CD1c-positive myeloid dendritic cell (primary cell): ENCODE data around the gene FAM53B.

Experiments used
- DNase-seq: peaks from one replicate; pipeline ENCODE4 v3.0.0-alpha.2; 2016; ENCODE audit errors: extremely low spot score

The FAM53B gene

DNA sequence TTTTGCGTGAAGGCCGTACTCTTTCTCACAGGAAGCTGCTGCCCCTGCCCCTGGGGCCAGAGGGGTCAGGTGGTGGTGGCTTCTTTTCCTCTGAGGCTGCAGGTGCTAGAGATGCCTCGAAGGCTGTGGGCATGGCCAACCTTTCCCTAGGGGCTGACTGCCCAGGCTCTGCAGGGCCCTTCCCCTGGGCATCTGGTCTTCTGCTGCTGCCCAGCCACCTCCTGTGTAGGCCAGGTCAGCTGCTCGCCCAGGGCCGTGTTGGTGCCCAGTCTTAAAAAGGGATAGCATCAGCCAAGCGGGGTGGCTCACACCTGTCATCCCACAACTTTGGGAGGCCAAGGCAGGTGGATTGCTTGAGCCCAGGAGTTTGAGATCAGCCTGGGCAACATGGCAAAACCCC, 114.3 kb downstream of the FAM53B start:
- no peak for DNase-seq

DNA sequence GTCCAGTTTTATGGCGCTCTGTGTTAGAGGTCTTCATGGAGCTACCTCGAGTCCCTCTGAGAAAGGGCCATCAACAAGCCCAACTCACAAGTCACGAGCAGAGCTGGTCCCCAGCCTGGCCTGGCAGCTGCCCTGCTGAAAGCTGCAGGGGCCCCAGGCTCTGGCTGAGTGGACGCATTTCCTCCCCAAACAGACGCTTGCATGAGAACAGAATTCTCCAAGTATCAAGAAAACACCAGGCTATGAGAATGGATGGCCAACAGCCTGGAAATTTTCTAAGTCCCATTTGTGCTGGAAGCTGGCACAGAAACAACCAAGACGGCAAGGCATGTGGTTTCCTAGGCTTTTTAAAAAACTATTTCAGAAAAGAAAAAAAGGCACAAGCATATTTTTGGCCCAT, 114.8 kb downstream of the FAM53B start:
- DNase-seq = no peak

DNA sequence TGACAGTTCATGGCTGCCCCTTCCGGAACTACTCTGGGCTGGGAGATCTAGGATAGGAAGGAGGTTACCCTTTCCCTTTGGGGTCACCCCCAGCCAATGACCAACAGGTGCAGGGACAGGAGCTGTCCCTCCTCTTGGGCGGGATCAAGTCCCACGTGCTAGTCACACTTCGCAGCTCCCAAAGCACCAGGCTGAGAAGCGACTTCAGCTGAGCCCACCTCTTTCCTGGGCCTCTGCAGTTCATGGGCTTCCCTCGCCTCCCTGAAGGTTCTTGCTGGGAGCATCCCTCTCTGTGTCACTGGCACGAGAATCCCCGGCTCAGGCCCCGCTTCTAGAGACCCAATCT, 115.5 kb downstream of the FAM53B start:
- DNase-seq = no peak

DNA sequence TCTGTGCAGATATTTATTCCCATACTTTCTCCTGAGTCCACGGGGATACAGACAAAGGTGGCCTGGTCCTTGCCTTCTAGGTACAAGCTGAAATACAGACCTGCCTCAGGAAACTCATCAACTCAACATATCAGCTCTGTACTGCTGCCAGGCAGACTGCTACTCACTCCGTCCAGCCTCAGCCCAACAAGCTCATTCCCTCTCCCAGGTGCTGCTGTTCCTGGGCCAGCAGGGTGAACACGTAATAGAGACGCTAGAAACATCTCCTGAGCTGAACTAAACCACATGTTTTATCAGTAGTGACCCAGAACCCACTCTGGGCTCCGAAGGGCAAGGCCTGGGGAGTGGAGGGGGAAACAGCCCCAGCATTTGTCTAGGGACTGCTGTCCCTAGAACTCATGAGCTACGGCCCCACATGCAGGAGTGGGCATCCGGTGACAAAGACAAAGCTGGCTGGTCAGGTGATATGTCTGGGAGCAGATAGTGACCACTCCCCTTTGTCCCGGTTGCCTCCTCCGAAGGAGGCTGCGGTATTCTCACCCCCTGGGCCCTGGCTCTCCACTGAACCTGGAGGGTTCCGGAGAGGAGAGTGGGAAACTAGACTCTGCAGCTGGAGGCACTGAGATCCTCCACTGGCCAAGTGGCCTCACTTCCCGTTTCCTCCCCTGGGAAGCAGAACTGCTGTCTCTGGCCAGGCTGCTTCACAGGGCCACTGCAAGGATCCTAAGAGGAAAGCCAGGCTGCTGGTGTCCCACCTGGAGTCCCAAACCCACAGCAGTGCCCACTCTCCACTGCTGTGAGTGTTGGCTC, 116.1 kb downstream of the FAM53B start:
- DNase-seq = peak; percentile 66

DNA sequence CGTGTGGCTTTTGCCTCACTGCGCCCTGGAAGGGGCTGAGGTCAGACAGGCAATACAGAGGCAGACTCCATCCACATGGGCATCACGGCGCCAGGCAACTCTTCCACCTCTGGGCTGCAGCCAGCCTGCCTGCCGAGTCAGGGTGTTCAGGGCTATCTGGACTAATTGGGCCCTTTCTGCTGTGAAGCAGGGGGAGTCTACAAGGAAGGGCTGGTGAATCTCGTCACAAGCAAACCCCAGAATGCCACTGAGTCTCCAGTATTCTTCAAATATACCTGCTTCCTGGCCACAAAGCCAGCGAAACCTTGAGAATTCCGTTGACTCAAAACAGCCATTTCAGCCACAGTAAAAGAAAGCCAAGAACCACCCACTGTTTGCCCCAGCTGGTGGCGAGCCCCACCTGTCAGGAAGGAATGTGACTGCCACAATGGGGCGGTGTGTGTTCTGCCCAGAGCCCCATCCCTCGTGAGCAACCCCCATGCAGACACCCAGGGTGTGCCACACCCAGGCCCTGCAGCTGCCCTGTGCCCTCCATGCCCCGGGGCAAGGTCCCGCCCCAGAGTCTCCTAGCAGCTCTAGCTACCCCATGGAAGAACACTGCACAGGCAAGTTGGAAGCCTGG, 117.3 kb downstream of the FAM53B start:
- no peak for DNase-seq

DNA sequence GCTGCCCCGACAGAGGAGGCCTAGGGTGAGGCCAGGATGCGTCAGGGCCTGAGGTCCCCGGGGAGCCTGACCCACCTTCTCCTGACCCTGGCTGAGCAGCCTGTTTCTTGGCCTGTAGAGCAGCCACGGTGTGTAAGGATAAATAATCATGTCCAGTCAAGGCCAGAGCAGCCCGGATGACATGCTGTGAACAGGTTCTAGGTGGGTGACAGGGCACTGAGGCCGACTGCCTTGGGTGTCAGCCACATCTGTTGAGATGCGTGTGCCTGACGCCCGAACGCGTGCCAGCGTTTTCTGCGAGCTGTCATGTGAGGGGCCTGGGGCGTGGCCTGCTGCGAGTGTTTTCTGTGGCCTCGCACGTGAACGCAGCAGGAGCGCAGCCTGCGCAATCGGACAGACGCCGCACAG, 118.3 kb downstream of the FAM53B start:
- DNase-seq = no peak

DNA sequence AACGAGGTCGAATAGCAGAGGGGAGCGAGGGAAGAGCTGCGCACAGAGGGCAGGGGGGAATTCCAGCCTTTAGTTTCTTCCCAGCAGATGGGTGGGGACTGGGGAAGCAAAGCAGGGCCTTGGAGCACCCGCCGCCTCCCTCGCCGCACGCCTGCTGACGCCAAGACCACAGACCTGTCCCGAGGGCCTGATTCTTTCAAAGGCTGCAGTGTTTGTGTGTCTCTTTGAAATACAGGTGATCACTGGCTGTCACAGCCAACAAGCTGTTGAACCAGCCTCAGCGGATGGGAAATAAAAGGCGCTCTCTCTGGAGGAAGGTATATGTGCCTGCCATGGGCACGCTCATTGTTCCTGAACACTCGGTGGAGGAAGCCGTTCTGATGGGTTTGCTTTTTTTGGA, 119.3 kb downstream of the FAM53B start:
- no peak for DNase-seq

DNA sequence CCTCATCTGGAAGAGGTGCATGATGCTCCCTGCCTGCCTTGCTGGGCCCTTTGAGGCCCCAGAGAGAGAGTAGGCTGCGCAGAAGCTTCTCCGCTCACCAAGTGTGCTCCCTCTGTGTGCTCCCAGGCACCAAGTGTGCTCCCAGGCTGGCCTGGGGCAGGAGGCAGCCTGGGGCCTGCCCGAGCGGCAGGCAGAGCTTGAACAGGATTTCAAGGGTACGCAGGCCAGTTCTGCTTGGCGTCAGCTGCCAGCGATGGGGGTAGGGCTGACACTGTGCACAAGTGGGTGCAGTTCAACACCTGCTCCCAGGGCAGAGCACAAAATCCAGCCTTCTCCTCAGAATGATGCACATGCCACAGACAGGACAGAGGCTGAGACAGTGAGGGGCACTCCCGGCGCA, 119.7 kb downstream of the FAM53B start:
- DNase-seq = no peak

DNA sequence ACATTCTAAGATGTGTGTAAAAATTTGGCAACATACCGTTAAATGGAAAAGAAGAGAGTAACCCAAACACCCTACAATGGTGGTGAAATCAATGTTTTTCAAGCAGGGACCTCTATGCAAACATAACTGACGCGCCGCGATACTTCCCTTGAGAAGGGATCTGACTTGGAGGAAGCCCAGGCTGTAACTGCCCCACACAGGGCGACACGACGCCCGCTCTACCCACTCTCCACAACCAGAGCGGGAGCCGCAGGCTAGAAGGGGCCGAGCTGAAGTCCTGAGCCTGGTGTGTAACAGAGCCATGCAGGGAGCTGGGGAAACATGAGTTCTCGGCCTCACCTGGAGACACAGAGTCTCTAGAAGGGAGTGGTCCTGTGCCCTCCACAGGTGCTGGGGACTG, 120.2 kb downstream of the FAM53B start:
- DNase-seq = no peak

DNA sequence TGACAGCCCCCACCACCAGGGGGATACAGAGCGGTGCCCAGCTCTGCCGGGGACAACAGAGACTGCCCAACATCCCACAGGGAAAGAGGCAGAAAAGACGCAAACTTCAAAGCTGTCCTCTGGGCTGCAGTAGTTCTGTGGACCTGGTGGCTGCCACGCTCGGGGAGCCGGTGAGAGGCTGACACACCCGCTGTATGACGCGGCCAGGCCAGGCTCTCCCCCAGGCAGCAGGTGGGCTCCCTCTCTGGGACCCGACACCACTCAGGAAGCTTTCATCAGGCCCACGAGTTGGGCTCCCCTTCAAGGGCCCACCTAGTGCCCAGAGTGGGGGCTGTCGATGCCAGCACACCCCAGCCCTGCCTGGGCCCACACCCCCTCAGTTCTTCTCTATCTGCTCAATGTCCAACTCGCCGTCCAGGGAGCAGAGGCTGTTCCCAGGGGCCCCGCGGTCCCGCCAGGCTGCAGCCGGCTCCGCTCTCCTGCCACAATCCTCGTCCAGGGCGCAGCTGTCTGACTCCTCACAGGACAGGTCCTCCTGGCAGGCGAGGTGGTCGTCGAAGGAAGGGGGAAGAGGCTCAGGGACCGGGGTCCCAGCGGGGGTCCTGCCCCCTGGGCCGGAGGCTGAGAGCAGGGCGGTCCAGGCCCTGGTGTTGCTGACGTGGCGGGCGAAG, 121.2 kb downstream of the FAM53B start:
- DNase-seq = no peak

DNA sequence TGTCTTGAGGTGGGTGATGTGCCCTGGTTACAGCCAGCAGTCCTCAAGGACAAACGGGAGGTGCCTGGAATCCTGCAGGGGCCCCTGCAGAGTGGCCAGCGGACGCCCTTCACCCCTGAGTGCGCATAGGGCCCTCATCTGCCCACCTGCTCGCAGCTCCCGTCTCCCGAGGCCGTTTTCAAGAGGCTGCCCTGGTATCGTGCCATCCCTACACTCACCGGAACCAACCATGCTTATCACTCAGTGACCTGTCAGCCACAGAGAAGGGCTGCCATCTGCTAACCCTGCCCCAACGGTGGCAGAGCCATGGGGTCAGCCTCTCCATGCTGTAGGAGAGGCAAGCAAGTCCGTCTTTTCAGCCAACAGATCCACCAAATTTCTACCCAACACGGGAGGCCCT, 122.0 kb downstream of the FAM53B start:
- no peak for DNase-seq

DNA sequence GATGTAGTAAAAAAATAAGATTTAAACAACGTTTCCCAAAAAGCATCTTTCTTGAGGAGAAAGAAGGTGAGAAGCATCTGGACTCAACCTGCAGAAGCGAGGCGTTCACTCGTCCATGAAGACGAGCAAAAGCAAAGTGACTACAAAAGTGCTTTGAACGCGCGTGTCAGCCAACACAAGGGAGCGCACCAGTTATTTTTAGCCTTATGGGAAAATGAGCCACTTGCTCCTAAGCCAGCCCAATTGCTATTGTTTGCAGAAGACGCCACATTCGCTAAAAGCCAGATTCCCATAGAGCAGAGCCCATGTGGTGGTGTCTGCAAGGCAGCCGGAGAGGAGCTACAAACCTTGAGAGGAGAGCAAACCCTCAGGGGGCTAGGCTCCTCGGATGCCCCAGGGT, 122.5 kb downstream of the FAM53B start:
- no peak for DNase-seq

DNA sequence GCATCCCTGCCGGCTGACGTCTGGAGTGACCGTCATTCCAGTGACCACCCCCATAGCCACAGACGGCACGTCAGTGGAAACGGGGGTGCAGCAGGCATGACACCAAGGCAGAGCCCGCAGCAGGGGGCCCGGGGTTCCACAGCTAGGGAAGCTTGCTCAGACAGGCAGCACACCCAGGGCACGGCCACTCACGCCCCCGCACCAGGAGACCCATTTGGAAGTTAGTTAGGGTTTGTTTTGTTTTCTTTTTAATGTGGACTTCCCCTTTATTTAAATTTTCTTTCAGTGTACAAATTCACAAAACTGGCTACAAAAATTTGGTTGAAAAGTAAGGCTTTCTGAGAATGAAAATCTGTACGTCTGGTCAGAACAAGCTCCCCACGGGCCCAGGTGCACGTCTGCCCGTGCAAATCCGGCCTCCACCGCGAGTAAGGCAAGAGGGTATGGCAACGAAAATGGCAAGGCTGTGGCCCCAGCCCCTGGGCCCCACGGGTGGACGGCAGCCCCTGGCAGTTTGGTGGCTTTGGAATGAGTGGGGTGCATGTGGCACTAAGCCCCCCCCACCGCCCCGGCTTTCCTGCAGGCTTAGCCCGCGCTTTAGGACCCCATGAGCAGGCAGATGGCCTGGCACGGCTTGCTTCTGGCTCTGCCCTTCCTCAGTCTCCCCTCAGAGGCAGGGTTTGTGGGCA, 124.2 kb downstream of the FAM53B start:
- peak; percentile 69 for DNase-seq

DNA sequence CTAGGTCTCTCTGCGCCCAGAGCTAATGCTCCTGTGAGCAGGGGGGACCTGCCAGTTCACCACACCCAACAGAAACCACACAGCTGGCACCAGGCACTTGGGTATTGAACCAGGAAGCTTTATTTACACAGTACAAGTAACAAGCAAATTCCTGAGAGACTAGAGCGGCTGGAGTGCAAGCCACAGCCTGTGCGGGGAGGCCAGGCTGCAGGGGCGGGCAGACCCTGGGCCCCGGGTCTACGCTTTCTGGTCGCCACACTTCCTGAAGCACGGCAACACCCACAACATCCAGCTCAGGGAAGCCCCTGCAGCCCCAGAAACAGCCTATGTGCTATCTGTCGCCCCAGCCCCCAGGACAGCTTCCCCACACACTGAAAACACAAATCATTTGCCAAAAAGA, 125.0 kb downstream of the FAM53B start:
- no peak for DNase-seq

DNA sequence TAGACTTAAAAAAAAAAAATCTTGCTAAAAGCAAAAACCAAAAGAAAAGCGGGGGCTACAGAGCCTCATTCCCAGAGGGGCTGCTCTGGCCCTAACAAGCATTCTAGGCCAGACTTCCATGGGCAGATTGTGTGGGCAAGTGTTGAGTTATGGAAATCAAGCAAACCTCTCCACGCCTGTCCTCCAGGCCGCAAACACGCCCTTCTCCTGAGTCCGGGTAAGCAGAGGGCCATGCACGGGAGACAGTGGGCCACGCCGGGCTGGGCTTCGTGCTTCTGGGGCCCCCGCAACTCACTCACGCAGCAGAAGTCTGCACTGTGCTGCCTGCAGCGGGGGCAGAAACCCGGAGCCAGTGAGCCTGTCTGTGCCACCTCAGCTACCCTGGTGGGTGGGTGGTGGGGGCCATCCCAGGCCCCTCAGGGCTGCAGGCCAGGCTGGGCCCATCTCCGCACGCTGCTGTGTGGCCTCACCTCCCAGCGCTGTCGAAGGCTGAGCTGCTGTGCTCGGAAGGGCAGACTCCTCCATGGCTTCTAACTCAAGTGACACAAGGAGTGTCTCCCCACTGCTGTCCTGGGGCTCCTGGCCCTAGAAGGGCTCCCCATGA, 125.6 kb downstream of the FAM53B start:
- DNase-seq = no peak

DNA sequence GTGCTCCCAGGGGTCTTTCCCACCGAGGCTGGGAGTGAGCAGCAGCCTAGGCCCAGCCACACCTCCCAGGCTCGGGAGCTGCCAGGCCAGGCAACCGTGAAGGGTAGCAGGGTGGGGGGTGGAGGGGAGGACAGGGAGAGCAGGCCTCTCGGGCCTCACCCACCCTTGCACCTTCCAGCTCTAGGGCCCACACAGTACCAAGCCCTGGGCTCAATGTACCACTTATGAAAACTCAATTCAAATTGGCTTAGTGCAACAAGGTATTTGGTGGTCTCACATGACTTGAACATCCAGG, 127.4 kb downstream of the FAM53B start:
- DNase-seq = no peak

DNA sequence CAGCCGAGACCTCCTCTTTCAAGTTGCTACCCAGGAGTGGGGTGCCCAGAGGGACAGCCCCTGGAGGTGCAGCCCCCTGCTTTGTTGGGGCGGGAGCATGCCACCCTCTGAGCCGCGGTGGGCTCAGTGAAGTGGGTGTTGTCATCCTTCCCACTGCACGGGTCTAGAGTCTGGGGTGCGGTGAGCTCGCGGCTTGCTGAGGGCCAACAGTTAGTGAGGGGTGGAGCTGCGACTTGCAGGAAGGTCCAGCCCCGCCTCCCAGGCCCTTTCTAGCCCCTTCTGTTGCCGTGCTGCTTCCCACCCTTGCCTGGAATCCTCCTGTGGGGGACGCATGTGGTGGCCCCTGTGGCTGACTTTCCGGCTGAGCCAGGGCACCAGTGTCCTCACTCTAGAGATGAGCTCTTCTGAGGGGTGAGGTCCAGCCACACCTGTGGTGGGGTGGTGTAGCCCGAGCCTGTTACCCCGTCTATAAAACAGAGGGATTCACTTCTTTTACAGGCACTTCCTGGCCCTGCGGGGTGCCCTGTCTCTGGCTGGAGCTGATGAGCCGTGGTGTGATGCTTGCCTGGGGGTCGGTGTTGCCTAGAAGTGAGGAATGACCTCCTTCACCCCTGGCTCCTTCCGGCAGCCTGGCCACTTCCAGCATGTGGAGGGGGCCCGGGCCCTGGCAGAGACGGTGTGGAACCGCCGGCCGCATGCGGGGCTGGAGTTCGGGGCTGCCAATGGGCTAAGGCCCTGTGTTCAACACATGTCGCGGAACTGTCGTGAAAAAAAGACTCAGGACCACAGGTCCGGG, 127.9 kb downstream of the FAM53B start:
- DNase-seq = no peak

DNA sequence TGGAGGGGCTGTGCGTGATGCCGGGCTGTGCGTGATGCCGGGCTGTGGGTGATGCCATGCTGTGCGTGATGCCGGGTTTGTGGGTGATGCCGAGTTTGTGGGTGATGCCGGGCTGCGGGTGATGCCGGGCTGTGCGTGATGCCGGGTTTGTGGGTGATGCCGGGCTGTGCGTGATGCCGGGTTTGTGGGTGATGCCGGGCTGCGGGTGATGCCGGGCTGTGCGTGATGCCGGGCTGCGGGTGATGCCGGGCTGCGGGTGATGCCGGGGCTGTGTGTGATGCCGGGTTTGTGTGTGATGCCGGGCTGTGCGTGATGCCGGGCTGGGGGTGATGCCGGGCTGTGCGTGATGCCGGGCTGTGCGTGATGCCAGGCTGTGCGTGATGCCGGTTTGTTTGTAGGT, 128.9 kb downstream of the FAM53B start:
- DNase-seq = no peak

DNA sequence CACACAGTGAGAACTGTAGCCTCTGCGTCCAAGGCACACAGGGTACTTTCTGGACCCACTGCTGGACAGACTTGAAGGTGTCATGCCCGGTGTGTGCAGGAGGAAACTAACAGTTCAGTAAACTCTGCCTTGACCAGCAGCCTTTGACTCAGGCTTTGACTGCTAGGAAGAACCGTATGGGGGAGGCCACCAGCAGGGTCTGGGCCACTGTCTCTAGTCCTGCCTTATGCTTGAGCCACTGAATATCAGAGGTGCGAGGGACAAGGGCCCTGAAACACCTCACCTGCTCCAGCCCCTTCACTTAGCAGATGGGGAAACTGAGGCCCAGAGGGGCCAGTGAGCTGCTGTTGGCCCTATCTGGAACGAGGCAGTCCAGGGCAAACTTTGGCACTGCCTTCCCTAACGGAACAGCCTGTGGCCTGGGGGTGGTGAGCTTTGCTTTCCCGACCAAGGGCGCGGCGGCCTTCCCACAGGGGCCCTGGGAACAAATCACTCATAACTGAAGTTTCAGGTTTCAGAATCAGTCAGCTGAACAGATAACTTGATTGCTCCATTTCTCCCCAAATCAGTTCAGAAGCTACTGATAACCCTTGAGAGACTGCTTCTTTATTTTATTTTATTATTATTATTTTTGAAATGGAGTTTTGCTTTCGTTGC, 130.0 kb downstream of the FAM53B start:
- DNase-seq = peak; percentile 45

DNA sequence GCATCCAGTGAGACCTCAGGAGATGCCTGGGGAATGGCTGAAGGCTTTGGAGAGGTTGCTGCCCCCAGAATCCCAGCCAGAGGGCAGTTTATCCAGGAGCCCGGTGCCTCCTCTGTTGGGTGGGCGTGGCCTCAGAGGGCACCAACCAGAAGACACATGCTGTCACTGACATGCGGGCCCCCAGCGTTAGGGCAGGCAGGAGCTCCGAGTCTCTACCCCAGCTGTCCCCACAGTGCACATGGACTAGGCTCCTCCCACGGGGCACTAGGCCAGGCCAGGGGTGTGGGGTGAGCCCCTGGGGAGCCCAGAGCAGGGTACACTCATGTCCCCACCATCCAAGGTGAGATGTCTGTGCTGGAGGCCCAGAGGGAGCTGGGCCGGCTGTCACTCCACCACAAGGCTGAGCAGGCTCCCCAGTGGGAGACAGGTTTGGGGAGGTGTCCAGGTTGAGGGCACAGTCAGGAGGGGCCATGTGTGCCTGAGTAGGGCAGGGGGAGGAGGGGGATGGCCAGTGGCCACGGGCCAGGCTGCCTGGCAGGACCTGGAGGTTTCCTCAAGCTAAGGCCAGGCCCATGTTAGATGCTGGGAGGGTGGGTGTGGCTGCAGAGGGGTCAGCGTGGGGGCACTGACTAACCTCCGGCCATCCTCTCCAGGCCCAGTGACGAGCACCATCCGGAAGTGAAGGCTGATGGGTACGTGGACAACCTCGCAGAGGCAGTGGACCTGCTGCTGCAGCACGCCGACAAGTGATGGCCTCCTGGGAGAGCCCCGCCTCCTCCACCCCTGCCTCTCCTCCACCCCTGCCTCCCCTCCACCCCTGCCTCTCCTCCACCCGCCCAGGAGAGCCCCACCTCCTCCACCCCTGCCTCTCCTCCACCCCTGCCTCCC, 131.3 kb downstream of the FAM53B start:
- no peak for DNase-seq
